HCT116 (cell line): Measurements from ENCODE around the gene ZPBP. TPM values are rescaled to one million over a fixed set of nuclear protein-coding genes. Genes with fewer than 3 reads are reported as not detected.

Experiments
- ATAC-seq: fragments of 200-7000 bp; cut with Tn5 transposase; 2 replicates; pipeline ENCODE4 v1.9.1; 2020; ENCODE audit warnings: mild to moderate bottlenecking, moderate library complexity
- BruUV-seq: library from RNA; stranded (reverse); fragments of 400-500 nt; replicated peaks from 2 replicates; lab custom pipeline; 2021; lab: Mats Ljungman, UMichigan
- CTCF ChIA-PET: fragments of 300-600 bp; sonication (Branson Sonifier 250); formaldehyde crosslinking; loops from one replicate; lab custom pipeline; 2021; ENCODE audit warnings: antibody characterized with exemption; lab: Charles Lee
- POLR2A ChIA-PET: fragments of 300-600, 350-600 bp; sonication (Branson Sonifier 250); formaldehyde crosslinking; loops from one replicate; lab custom pipeline; 2021; ENCODE audit warnings: antibody characterized with exemption; lab: Charles Lee
- RAD21 ChIA-PET, 2 experiments: fragments of 300-600 bp; sonication (Branson Sonifier 250); formaldehyde crosslinking; loops; one replicate each; lab custom pipeline; 2023; ENCODE audit warnings: low total read pairs in 2 of 2; ENCODE audit not compliant: uncharacterized antibody in 2 of 2, unreplicated experiment in 2 of 2, low non-redundant PET in 1 of 2; lab: Charles Lee
- DNase-seq: peaks from one replicate; pipeline ENCODE4 v3.0.0-alpha.2; 2010; ENCODE audit warnings: low read depth, low spot score
- H2AFZ ChIP-seq: fragments of 200-600 bp; shearing (Covaris generic), sonication (generic); 2 replicates; pipeline ENCODE4 v1.6.1; 2017; ENCODE audit warnings: low read depth, mixed run types, mixed read lengths, antibody characterized with exemption, low read length; ENCODE audit not compliant: poor library complexity, severe bottlenecking
- H3K27ac ChIP-seq: 2 replicates; pipeline ENCODE4 v1.5.1; 2012; ENCODE audit warnings: low read depth, low read length
- H3K27me3 ChIP-seq: fragments of 200-600 bp; sonication (generic); 2 replicates; pipeline ENCODE4 v1.6.1; 2016; ENCODE audit warnings: mixed run types, low read length, mixed read lengths; ENCODE audit not compliant: insufficient read depth
- H3K36me3 ChIP-seq, 2 experiments: fragments of 200-500 bp in 1 of 2; fragments of 200-600 bp in 1 of 2; sonication (Bioruptor generic) in 1 of 2; sonication (generic) in 1 of 2; 2 replicates each; pipeline versions ENCODE4 v1.5.1 to v1.6.1; 2014 to 2016; ENCODE audit warnings: low read length in 2 of 2, inconsistent platforms in 1 of 2, mixed read lengths in 1 of 2, mixed run types in 1 of 2; ENCODE audit not compliant: insufficient read depth in 2 of 2, control insufficient read depth in 1 of 2
- H3K4me1 ChIP-seq, 2 experiments: fragments of 200-600 bp in 1 of 2; sonication (generic) in 1 of 2; 2 replicates each; pipeline versions ENCODE4 v1.5.1 to v1.6.1; 2012 to 2017; ENCODE audit warnings: low read length in 2 of 2, inconsistent platforms in 1 of 2, mild to moderate bottlenecking in 1 of 2, mixed read lengths in 1 of 2, mixed run types in 1 of 2, moderate library complexity in 1 of 2; ENCODE audit not compliant: insufficient read depth in 2 of 2, control insufficient read depth in 1 of 2
- H3K4me2 ChIP-seq: fragments of 200-600 bp; sonication (generic); 2 replicates; pipeline ENCODE4 v1.6.1; 2017; ENCODE audit warnings: mixed run types, low read length, mixed read lengths
- H3K4me3 ChIP-seq, 2 experiments: fragments of 200-600 bp in 1 of 2; sonication (generic) in 1 of 2; replicated peaks in 1 of 2; 2 replicates each; pipeline ENCODE4 v1.5.1; 2011 to 2016; ENCODE audit warnings: low read length in 2 of 2, control low read depth in 1 of 2, low read depth in 1 of 2, mild to moderate bottlenecking in 1 of 2, mixed read lengths in 1 of 2, mixed run types in 1 of 2
- H3K79me2 ChIP-seq: fragments of 200-600 bp; sonication (generic); 2 replicates; pipeline ENCODE4 v1.6.1; 2017; ENCODE audit warnings: mild to moderate bottlenecking, mixed run types, low read length, moderate library complexity, mixed read lengths; ENCODE audit not compliant: insufficient read depth
- H3K9ac ChIP-seq: fragments of 200-600 bp; sonication (generic); 2 replicates; pipeline ENCODE4 v1.6.1; 2016; ENCODE audit warnings: low read length, mixed read lengths
- H3K9me2 ChIP-seq: fragments of 200-600 bp; sonication (generic), shearing (Covaris generic); 2 replicates; pipeline ENCODE4 v1.6.1; 2017; ENCODE audit warnings: mixed run types, mild to moderate bottlenecking, moderate library complexity; ENCODE audit not compliant: insufficient read depth
- H3K9me3 ChIP-seq, 2 experiments: fragments of 200-500 bp in 1 of 2; fragments of 200-600 bp in 1 of 2; sonication (Bioruptor generic) in 1 of 2; sonication (generic) in 1 of 2; 2 replicates each; pipeline ENCODE4 v1.6.1; 2014 to 2017; ENCODE audit warnings: low read length in 2 of 2, mixed read lengths in 2 of 2, inconsistent platforms in 1 of 2, low read depth in 1 of 2, mild to moderate bottlenecking in 1 of 2, mixed run types in 1 of 2, moderate library complexity in 1 of 2; ENCODE audit not compliant: control insufficient read depth in 1 of 2, insufficient read depth in 1 of 2
- H4K20me1 ChIP-seq: fragments of 200-600 bp; sonication (generic), shearing (Covaris generic); 2 replicates; pipeline ENCODE4 v1.6.1; 2017; ENCODE audit warnings: mixed run types, mild to moderate bottlenecking, moderate library complexity; ENCODE audit not compliant: insufficient read depth
- CBX3 ChIP-seq: IDR thresholded peaks from 2 replicates; pipeline ENCODE4 v1.6.1; 2012; ENCODE audit warnings: low read depth
- CEBPB ChIP-seq: IDR thresholded peaks from 2 replicates; pipeline ENCODE4 v1.6.1; 2012; ENCODE audit warnings: low read depth
- CTCF ChIP-seq, 3 experiments: fragments of 200-600 bp in 1 of 3; sonication (generic) in 1 of 3; IDR thresholded peaks in 2 of 3; conservative IDR thresholded peaks in 1 of 3; 2 replicates each; pipeline ENCODE4 v1.5.1; 2012 to 2017; ENCODE audit warnings: low read depth in 2 of 3, low read length in 2 of 3, antibody characterized with exemption in 1 of 3, borderline replicate concordance in 1 of 3, control low read depth in 1 of 3, mild to moderate bottlenecking in 1 of 3, mixed read lengths in 1 of 3, mixed run types in 1 of 3, moderate library complexity in 1 of 3; ENCODE audit not compliant: insufficient read depth in 1 of 3
- EGR1 ChIP-seq: IDR thresholded peaks from 2 replicates; pipeline ENCODE4 v1.6.1; 2012; ENCODE audit warnings: low read depth
- ELF1 ChIP-seq: IDR thresholded peaks from 2 replicates; pipeline ENCODE4 v1.6.1; 2012; ENCODE audit warnings: low read depth, borderline replicate concordance
- EZH2 ChIP-seq: fragments of 200-600 bp; sonication (generic); IDR thresholded peaks from 2 replicates; pipeline ENCODE4 v1.6.1; 2017; ENCODE audit warnings: antibody characterized with exemption, mixed run types
- FOSL1 ChIP-seq: IDR thresholded peaks from 2 replicates; pipeline ENCODE4 v1.6.1; 2012; ENCODE audit warnings: low read depth
- RAD21 ChIP-seq: IDR thresholded peaks from 2 replicates; pipeline ENCODE4 v1.6.1; 2012; ENCODE audit warnings: low read depth, mild to moderate bottlenecking
- SRF ChIP-seq: IDR thresholded peaks from 2 replicates; pipeline ENCODE4 v1.6.1; 2012; ENCODE audit warnings: low read depth
- TCF7L2 ChIP-seq: IDR thresholded peaks from 2 replicates; pipeline ENCODE4 v1.7.0; 2011; ENCODE audit warnings: borderline replicate concordance, inconsistent platforms; ENCODE audit not compliant: insufficient read depth, insufficient read length; ENCODE audit errors: extremely low read depth
- YY1 ChIP-seq: IDR thresholded peaks from 2 replicates; pipeline ENCODE4 v1.6.1; 2011; ENCODE audit warnings: low read length, low read depth, moderate library complexity, mild to moderate bottlenecking; ENCODE audit not compliant: insufficient replicate concordance; ENCODE audit errors: extremely low read depth
- ZFX ChIP-seq: fragments of 450-650 bp; IDR thresholded peaks from 2 replicates; pipeline ENCODE4 v1.6.1; 2017
- ZNF274 ChIP-seq: fragments of 200-500 bp; sonication (Bioruptor generic); IDR thresholded peaks from 2 replicates; pipeline ENCODE4 v1.6.1; 2014; ENCODE audit warnings: mild to moderate bottlenecking, low read depth, low read length, inconsistent platforms
- intact Hi-C: fragments of 100-400 bp; cut with micrococcal nuclease; formaldehyde crosslinking; loops from 2 replicates; pipeline ENCODE4 v1.10.0; 2022
- total RNA-seq: library from RNA; stranded (reverse); gene quantifications from one replicate; pipeline ENCODE4 v1.2.1, GENCODE V29; 2021; ENCODE audit not compliant: unreplicated experiment

ZPBP gene
- total RNA-seq, 1 experiment from 2014 or later, result not detected

GRCh38 chr7:50141131-50141530, 48.1 kb upstream of the ZPBP start:
- Histone ChIP-seq H3K4me1 (no peaks in the 10 kb centered on the region), H3K9ac (no peak overlapping the region), H3K4me2 (no peak overlapping the region), H3K9me3 (no peaks in the 10 kb centered on the region), H3K4me3 (no peak overlapping the region), H4K20me1 (no peaks in the 10 kb centered on the region), H3K27ac (no peak overlapping the region), H2AFZ (no peak overlapping the region), H3K9me2 (no peaks in the 10 kb centered on the region), H3K27me3 (no peaks in the 10 kb centered on the region), H3K79me2 (no peaks in the 10 kb centered on the region), H3K36me3 (no peaks in the 10 kb centered on the region)
- intact Hi-C loops, result no loop called here
- TF ChIP-seq CEBPB, result no peak
- TF ChIP-seq CBX3, result no peak
- no peak for DNase-seq
- ChIA-PET RAD21 (no interaction called here), CTCF (no interaction called here), POLR2A (no interaction called here)
- no TSS peak for BruUV-seq
- no peak for ATAC-seq

- H3K27ac ChIP-seq, result no peak overlapping the region
- H3K9ac ChIP-seq, result no peak overlapping the region
- no peak for DNase-seq
- no peaks in the 10 kb centered on the region for H3K36me3 ChIP-seq
- POLR2A ChIA-PET, result no interaction called here
- no peak for TF ChIP-seq EGR1
- TF ChIP-seq ZFX, result no peak
- no peak for TF ChIP-seq ELF1
- TF ChIP-seq EZH2, result no peak
- TF ChIP-seq CBX3, result no peak
- no peak for TF ChIP-seq ZNF274
- TF ChIP-seq RAD21, result no peak
- no peak for TF ChIP-seq TCF7L2
- no peak for TF ChIP-seq SRF
- no peak for TF ChIP-seq FOSL1
- TF ChIP-seq CTCF (IDR thresholded peaks at IDR 0.05 in 2 of 3, conservative IDR thresholded peaks at IDR 0.05 in 1 of 3; ENCODE audit: borderline replicate concordance in 1 of 3, insufficient read depth in 1 of 3, low read depth in 2 of 3, low read length in 2 of 3), result no peak
- no peak for TF ChIP-seq YY1
- no peak for TF ChIP-seq CEBPB
- H3K79me2 ChIP-seq, result no peaks in the 10 kb centered on the region
- no peak overlapping the region for H3K4me2 ChIP-seq
- no peaks in the 10 kb centered on the region for H3K4me1 ChIP-seq
- H3K27me3 ChIP-seq, result no peaks in the 10 kb centered on the region
- H3K9me3 ChIP-seq, result no peaks in the 10 kb centered on the region
- intact Hi-C loops, result no loop called here
- H4K20me1 ChIP-seq, result no peaks in the 10 kb centered on the region
- H3K4me3 ChIP-seq, result no peak overlapping the region
- RAD21 ChIA-PET, result no interaction called here
- BruUV-seq, result no TSS peak
- CTCF ChIA-PET, result no interaction called here
- H2AFZ ChIP-seq, result no peak overlapping the region
- ATAC-seq, result no peak
- H3K9me2 ChIP-seq, result no peaks in the 10 kb centered on the region
Observed at GRCh38 chr7:50140688-50141087, 47.6 kb upstream of the ZPBP start.
